ENCODE results near the gene PTPRN2.
"Not testable (repeated sequence)": the region's sequence is repeated elsewhere in the genome, so short reads cannot be mapped to it uniquely, and the experiment has no call there.

Gene PTPRN2

DNA sequence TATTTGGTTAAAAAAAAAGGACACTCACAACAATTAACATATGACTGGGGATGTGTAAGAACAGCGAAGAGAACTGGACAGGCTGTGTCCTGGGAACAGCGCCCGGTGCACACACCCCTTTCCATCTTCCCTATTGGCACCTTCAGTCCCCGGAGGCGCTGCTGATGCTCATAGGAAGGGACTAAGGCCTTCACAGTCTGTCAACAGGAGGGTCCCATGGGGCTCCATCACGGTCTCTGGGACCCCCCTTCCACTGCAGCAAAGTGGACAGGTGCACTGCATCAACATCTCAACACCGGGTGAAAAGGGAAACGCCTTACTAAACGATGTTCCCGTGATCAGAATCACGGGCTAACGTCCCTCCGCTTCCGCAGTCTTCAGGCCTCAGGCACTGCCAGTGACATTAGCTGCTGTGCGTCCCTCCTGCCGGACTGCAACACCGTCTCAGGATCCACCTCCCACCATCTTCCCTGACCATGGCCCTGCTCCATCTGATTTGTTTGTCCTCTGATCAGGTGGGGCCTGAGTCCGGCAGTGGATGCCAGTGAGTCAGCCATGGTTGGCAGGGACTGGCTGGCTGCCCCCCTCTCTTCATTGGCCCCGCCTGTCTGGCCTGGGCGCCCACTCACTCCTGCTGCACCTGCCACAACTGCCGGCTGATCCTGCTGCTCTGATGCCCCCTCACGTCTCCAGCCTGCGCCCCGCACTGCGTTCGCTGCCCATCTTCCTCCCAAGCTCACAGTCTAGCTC is 636.1 kb downstream of the PTPRN2 start:
- DNase-seq = no peak

DNA sequence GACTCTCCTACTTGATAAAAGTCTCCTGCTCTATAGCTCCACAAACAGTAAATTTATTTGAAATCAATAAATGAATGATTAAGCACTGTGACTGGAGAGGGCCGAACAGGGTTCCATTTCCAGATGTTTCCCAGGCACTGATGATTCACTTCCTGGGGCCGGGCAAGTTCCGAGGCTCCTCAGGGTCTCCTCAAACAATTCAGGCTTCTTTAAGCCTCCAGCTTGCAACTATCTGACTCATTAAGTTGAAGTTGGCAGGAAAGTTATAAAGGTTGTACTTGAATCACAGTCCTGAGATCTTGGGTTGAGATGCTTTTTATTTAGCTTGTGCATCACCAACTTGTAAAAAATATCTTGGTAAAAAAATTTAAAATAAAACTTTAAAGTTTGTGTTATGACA is 637.9 kb downstream of the PTPRN2 start:
- DNase-seq = no peak

DNA sequence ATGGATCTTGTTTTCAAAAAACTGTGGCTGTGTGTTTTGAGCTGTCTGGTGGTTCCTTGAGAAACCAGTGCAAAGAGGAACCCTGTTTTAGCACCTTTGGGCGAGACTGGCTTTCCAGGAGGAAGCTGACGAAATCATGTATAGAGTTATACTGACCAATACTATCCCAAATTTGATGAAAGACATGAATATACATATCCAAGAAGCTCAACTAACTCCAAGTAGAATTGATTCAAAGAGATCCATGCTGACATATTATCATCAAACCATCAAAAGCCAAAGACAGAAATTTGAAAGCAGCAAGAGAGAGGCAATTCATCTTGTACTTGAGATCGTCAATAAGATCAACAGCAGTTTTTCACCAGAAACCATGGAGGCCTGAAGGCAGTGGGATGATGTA is 640.1 kb downstream of the PTPRN2 start:
- no peak for DNase-seq

DNA sequence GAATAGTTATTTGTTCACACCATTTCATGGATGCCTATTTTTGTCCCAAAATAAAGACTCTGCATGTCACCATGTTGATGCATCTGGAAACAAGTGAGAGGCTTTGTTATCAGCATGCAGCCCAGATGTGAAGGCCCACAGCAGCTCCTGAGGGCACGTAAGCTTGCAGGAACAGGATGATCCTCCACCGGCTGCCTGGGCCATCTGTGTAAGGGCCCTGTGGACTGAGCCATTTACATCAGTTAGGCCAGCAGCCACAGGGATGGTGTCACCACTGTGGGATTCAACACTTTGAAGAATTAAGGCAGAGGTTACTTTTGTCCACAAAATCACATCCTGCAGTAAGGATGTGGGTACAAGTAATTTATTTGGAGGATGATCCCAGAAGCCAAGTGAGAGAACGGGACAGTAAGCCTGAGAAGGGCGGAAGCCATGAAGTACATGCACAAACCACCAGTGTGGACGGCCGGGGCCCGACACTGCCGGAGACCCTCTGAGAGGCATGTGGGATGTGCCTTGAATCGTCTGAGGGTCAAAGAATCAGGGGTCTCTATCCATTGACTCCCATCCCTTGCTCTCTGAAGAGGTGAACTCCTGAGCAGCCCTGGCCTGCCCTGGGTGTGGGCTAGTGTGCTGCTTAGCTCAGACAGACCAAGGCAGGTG is 641.1 kb downstream of the PTPRN2 start:
- DNase-seq = no peak

DNA sequence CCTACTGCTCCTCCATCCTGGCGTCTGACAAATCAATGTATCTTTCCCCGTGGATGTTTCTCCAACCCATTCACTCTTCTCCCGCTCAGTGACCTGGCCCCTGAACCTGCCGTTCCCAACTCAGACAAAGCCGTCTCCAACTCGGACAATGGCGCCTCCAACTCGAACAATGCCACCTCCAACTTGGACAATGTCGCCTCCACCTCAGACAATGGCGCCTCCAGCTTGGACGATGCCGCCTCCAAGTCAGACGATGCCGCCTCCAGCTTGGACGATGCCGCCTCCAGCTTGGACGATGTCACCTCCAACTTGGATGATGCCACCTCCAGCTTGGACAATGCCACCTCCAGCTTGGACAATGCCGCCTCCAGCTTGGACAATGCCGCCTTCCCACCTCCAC is 642.2 kb downstream of the PTPRN2 start:
- no peak for DNase-seq

DNA sequence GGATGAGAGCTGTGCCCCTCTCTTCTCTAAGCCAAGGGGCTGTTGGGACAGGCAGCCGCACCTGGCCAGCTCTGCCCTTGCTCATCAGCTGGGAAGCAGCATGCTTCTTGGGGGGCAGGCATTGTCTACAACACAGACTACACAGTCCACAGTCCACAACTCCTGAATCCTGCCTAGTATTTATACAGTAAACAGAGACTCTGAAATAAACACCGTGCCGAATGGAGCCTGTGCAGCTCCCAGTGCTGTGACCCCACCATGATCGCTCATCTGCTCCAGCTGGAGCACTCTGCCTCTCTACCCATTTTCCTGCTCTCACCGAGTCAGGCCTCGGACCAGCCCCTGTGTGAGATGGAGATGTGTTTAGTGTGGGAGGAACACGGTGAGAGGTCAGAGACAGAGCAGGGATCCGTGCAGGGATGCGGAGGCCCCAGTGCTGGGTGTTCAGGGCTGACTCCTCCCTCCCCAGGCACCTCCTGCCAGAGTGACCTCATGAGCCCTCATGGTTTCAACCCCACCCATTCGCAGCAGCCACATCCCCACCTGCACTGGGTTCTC is 642.8 kb downstream of the PTPRN2 start:
- DNase-seq = no peak

DNA sequence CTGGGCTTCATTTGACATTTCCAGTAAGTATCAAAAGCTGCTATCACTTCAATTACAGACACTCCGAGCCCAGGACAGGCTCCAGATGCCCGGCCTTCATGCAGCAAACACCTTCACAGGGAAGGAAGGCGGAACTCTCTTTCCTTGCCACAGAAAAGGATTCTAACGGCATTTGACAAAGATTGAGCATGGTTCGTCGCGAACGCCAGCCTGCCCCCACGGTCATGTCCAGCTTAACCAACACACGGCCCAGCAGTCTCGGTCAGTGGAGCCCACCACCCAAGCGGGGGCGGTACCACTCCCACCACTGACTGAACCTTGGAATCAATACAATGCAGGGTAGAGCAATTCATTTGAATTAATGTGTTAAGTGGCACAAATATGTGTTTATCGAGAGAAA is 643.6 kb downstream of the PTPRN2 start:
- DNase-seq = no peak

DNA sequence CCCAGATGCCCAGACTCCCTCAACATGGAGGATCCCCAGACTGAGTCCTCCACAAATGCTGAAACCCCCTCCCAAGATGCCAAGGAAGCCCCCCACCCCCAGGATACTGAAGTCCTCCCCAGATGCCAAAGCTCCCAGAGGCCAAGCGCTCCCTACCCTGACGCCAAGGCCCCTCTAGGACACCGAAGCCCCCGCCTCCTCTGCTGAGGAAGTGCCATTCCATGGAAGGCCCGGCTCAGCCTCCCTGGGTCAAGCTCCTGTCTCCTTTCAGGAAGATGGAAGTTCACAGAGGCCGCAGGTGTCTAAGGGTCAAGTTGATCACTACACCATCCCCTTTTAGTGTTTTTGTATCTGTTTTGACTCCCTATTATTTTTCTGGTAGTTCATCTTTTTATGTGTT is 644.1 kb downstream of the PTPRN2 start:
- DNase-seq = no peak

DNA sequence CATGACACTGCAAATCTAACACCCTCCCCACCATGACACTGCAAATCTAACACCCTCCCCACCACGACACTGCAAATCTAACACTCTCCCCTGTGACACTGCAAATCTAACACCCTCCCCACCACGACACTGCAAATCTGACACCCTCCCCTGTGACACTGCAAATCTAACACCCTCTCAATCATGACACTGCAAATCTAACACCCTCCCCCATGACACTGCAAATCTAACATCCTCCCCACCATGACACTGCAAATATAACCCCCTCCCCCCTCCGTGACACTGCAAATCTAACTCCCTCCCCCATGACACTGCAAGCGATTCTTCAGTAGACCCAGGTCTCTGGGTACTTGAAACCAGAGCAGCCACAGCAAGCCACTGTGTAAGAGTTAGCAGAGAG is 646.4 kb downstream of the PTPRN2 start:
- DNase-seq = no peak

DNA sequence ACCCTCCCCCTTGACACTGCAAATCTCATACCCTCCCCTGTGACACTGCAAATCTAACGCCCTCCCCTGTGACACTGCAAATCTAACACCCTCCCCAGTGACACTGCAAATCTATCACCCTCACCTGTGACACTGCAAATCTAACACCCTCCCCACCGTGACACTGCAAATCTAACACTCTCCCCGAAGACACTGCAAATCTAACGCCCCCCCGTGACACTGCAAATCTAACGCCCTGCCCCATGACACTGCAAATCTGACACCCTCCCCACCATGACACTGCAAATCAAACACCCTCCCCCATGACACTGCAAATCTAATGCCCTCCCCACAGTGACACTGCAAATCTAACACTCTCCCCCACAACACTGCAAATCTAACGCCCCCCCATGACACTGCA is 647.1 kb downstream of the PTPRN2 start:
- no peak for DNase-seq

DNA sequence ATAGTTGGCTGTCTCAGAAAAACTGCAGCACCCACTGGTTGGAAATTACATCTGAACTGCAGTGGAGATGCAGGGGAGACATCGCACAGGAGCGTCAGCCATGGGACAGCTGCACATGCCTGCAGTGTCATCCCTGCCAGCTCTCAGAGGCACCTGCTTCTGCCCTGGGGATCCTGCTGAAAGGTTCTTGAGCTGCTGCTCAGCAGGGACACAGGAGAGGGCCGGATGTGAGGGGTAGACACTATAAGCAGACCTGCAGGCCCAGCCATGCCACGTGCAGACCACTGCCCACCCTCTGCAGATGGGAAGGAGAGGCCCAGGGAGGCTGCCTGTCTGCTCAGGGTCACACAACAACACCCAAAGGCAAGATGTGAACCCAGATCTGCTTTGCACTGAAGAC is 649.4 kb downstream of the PTPRN2 start:
- DNase-seq = no peak

DNA sequence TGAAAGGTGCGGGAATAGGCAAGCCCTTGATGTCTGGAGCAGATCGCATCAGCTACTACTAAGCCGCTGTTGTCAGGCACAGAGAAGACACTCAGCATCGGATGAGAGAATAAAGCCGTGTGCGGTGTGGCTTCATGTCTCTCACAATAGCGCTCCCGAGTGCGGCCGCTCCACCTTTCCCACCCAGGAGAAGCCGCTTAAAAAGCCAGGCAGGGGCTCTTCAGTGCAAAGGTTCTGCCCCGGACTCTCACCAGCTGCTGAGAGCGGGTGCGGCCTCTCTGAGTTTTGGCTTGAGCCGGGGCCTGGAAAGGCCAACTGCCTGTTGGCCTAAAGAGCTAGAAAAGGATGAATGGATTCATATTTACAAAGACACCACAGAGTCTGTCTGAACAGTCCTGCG is 650.2 kb downstream of the PTPRN2 start:
- DNase-seq = no peak

DNA sequence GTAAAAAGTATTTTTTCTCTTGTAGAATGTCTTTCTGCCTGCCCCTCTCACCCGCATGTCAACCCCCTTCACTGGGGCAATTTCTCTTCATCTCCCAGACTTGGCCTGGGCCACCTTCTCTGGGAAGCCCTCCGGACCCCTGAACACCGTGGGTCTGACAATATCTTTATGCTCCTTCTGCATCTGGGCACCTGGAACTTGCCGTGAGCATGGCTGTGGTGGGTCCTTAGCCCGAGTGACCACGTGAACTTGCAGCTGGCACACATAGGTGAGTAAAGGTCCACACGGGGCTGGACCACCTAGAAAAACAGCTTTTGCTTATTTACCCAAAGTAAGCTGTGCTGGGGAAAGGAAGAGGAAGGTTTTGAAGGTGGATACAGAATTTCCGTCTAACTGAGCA is 650.6 kb downstream of the PTPRN2 start:
- no peak for DNase-seq

DNA sequence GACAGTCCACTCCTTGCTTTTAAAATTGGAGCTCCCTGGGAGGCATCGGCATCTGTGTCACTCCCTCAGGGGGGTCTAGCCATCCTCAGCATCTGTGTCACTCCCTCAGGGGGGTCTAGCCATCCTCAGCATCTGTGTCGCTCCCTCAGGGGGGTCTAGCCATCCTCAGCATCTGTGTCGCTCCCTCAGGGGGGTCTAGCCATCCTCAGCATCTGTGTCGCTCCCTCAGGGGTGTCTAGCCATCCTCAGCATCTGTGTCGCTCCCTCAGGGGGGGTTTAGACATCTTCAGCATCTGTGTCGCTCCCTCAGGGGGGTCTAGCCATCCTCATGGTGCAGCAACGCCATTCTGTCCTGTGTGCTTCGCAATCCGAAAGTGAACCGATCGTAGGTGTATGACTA is 651.9 kb downstream of the PTPRN2 start:
- not testable (repeated sequence) for DNase-seq

DNA sequence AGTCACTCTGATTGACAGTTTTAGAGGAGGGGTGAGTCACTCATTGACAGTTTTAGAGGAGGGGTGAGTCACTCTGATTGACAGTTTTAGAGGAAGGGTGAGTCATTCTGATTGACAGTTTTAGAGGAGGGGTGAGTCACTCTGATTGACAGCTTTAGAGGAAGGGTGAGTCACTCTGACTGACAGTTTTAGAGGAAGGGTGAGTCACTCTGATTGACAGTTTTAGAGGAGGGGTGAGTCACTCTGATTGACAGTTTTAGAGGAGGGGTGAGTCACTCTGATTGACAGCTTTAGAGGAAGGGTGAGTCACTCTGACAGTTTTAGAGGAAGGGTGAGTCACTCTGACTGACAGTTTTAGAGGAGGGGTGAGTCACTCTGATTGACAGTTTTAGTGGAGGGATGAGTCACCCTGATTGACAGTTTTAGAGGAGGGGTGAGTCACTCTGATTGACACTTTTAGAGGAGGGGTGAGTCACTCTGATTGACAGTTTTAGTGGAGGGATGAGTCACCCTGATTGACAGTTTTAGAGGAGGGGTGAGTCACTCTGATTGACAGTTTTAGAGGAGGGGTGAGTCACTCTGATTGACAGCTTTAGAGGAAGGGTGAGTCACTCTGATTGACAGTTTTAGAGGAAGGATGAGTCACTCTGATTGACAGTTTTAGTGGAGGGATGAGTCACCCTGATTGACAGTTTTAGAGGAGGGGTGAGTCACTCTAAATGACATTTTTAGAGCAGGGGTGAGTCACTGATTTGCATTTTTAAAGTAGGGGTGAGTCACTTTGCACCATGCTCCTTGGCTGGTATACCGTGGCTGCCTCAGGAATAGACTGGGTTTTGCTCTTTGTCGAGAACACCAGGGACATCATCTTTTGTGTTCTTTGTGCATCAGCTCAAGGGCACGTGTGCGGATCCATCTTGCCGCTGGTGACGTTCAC is 654.1 kb downstream of the PTPRN2 start:
- not testable (repeated sequence) for DNase-seq

DNA sequence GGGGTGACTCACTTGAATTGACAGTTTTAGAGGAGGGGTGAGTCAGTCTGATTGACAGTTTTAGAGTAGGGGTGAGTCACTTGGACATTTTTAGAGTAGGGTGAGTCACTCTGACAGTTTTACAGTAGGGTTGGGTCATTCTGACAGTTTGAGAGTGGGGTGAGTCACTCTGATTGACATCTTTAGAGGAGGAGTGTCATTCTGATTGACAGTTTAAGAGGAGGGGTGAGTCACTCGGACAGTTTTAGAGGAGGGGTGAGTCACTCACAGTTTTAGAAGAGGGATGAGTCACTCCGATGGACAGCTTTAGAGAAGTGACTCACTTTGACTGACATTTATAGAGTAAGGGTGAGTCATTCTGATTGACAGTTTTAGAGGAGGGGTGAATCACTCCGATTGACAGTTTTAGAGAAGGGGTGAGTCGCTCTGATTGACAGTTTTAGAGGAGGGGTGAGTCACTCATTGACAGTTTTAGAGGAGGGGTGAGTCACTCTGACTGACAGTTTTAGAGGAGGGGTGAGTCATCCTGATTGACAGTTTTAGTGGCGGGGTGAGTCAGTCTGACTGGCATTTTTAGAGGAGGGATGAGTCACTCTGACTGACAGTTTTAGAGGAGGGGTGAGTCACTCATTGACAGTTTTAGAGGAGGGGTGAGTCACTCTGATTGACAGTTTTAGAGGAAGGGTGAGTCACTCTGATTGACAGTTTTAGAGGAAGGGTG is 655.0 kb downstream of the PTPRN2 start:
- no peak for DNase-seq

DNA sequence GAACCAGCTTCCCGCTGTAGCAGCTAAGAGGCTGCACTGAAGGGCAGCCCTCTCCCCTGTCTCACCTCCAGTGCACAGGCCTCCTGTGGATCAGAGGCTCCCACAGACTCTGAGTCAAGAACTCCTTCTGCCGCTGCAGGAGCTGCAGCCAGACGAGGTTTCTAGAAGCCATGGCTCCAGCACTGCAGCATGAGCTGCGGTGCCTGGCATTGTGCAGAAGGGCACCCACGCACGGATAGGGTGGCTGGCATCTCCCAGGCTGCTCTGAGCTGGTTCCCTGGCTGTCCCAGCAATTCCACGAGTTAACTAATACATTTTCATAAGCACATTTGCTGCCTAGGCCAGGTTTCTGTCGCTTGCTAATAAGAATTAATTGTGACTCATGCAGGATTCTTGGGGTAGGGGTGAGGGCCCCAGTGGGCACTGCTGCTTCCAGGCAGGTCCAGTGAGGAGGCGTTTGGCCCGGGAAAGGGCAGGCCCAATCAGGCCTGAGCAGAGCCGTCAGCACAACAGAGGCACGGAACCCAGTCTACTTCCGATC is 656.6 kb downstream of the PTPRN2 start:
- DNase-seq = no peak

DNA sequence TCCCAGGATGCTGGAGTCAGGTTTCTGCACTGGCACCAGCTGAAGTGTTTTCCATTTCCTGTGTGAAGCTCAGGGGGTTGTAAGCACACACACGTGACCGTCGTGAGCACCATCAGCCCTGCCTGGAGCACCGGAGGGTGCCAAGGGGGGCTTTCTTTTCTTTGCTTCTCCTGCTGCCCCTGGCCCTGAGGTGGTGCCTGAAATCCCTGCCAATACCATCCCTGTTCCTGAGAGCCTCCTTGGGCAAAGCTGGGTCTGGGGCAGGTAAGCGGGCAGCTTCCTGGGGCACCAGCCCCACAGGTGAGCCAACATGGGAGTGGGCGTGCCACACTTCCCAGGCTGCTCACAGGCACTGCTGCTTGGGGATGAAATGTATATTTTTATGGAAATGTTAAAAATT is 657.2 kb downstream of the PTPRN2 start:
- peak; percentile 55 for DNase-seq

DNA sequence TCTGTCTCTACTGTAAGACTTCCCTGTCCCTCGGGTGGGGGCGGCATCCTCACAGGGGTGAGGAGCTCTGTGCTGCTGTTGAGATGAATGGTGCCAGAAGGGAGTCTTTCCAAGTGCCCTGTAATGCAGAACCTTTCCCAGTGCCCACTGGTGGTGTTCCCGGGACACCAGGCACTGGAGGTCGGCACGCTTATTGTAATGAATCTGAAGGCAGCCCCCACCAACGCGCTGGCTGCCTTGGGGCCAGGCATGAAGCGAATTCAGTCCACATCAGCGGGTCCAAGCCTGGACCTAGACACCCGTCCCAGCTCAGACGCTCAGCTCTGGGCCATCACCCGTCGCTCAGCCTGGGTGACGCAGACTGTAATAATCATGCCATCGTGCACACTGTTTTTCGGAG is 658.0 kb downstream of the PTPRN2 start:
- no peak for DNase-seq

DNA sequence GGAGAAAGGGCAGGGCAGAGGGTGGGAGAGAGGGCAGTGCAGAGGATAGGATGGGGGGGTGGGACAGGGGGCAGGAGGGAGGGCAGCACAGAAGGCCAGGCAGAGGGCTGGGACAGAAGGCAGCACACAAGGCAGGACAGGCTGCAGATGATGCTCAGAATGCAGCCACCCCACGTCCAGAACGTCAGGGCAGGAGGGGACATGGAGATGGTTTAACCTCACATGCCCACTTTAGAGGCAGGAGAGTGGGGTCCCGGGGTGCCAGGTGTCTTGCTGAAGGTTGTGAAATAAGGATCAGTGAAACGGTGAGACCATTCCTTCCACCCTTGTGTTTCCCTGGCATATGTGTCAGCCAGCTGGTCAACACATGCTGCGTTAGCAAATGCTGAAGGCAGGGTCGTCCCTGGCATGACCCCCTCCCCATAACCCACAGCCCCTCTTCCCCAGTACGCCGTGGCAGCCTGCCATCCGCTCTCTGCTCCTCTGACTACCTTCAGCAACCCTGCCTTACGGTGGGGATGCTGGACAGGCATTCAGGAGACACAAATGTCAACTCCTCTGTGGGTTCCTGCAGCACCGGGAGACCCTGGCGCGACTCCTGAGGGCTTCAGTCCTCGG is 658.7 kb downstream of the PTPRN2 start:
- DNase-seq = no peak

DNA sequence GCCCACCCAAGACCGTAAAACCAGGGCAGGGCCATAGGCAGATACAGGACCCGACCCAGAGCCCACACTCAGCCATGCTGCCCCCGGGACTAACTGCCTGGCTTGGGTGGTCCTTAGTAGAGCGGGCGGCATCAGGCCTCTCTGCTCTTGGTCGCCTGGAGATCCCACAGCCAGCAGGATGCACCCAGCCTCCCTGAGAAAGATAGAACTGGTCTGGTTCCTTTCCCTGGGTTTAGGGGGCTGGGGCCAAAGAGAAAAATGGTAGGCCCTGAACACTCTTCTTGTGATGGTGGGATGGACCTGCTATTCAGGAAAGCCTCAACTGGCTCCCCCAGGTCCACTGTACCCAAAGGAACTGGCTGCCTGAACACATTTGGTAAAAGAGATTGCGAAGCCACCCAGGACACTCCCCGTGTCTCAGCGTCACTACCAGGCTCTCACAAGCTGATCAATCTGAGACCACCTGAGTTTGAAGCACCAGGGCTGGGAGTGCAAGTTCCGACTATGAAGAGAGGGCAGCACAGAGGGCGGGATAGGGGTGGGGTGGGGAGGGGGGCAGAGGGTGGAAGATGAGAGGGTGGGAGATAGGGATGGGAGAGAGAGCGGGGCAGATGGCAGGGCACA is 659.3 kb downstream of the PTPRN2 start:
- DNase-seq = no peak
